Measurements from ENCODE around the gene LPIN3.

The LPIN3 gene

GRCh38 chr20:41366546-41367392 lies 26.1 kb downstream of the LPIN3 start, which contains the start of gene EMILIN3:
TSS of gene EMILIN3 (minus strand) at chr20:41366818. CDS start at chr20:41366634, 184 bp downstream.
- FAIRE-seq (no peak), DNase-seq (ENCODE audit: insufficient read length, low spot score) (peak; percentile 78)
- no peak for TF ChIP-seq CTCF (IDR thresholded peaks at IDR 0.05; ENCODE audit: insufficient read depth, missing control alignments)

GRCh38 chr20:41367393-41367695 lies 26.7 kb downstream of the LPIN3 start:
- DNase-seq (ENCODE audit: insufficient read length, low spot score) (no peak), FAIRE-seq (no peak)
- TF ChIP-seq CTCF (IDR thresholded peaks at IDR 0.05; ENCODE audit: insufficient read depth, missing control alignments), result no peak

GRCh38 chr20:41367956-41368355 lies 27.3 kb downstream of the LPIN3 start:
- FAIRE-seq (no peak), DNase-seq (ENCODE audit: insufficient read length, low spot score) (no peak)
- TF ChIP-seq CTCF (IDR thresholded peaks at IDR 0.05; ENCODE audit: insufficient read depth, missing control alignments), result no peak

- no peak for TF ChIP-seq CTCF (IDR thresholded peaks at IDR 0.05; ENCODE audit: insufficient read depth, missing control alignments)
- DNase-seq (ENCODE audit: insufficient read length, low spot score) (no peak), FAIRE-seq (no peak)
Observed at GRCh38 chr20:41369673-41370072, 29.1 kb downstream of the LPIN3 start.

- FAIRE-seq (no peak), DNase-seq (ENCODE audit: insufficient read length, low spot score) (no peak)
- no peak for TF ChIP-seq CTCF (IDR thresholded peaks at IDR 0.05; ENCODE audit: insufficient read depth, missing control alignments)
Observed at GRCh38 chr20:41370176-41370575, 29.6 kb downstream of the LPIN3 start.

GRCh38 chr20:41371371-41371770 lies 30.8 kb downstream of the LPIN3 start:
- TF ChIP-seq CTCF (IDR thresholded peaks at IDR 0.05; ENCODE audit: insufficient read depth, missing control alignments), result no peak
- FAIRE-seq (no peak), DNase-seq (ENCODE audit: insufficient read length, low spot score) (no peak)

- FAIRE-seq (no peak), DNase-seq (ENCODE audit: insufficient read length, low spot score) (no peak)
- TF ChIP-seq CTCF (IDR thresholded peaks at IDR 0.05; ENCODE audit: insufficient read depth, missing control alignments), result no peak
Observed at GRCh38 chr20:41373251-41373783, 32.7 kb downstream of the LPIN3 start.

All from D721Med (cell line).